HepG2 (cell line): ENCODE data around the gene JPT2. TPM values are rescaled to one million over a fixed set of nuclear protein-coding genes. Genes with fewer than 3 reads are reported as not detected.

Source experiments
- ATAC-seq: fragments of 200-7000 bp; cut with Tn5 transposase; 3 replicates; pipeline ENCODE4 v1.9.1; 2020; ENCODE audit warnings: mild to moderate bottlenecking, moderate library complexity
- BruUV-seq: library from RNA; stranded (reverse); fragments of 400-500 nt; replicated peaks from 2 replicates; lab custom pipeline; 2021; lab: Mats Ljungman, UMichigan
- CTCF ChIA-PET: fragments of 300-600 bp; formaldehyde crosslinking; extraction: SDS; loops from one replicate; lab custom pipeline; 2021; ENCODE audit warnings: low total read pairs, inconsistent platforms, low intra/inter-chr PET ratio; lab: Yijun Ruan, JAX
- POLR2A ChIA-PET: fragments of 350-600 bp; sonication (Branson Sonifier 250); formaldehyde crosslinking; loops from one replicate; lab custom pipeline; 2020; ENCODE audit warnings: antibody characterized with exemption, inconsistent platforms; lab: Yijun Ruan, JAX
- DNase-seq: peaks from one replicate; pipeline ENCODE4 v3.0.0-alpha.2; 2015; ENCODE audit warnings: low spot score
- FAIRE-seq: peaks from 3 replicates; lab custom pipeline; 2011; peaks lifted over from hg19 to GRCh38; lab: Jason Lieb, UNC
- H2AFZ ChIP-seq: one replicate; pipeline ENCODE4 v1.6.1; 2011; ENCODE audit warnings: low read length, inconsistent platforms
- H3K27ac ChIP-seq: fragments of 300-600 bp; 3 replicates; pipeline ENCODE4 v1.8.0; 2011; ENCODE audit warnings: mixed run types, mild to moderate bottlenecking, mixed read lengths, low read length, inconsistent platforms; ENCODE audit not compliant: insufficient read depth; ENCODE audit errors: extremely low read length
- H3K27me3 ChIP-seq, 2 experiments: fragments of 200-600 bp in 1 of 2; 2 replicates in 1 of 2; 3 replicates in 1 of 2; pipeline versions ENCODE4 v1.6.0 to v1.8.0; 2011; ENCODE audit warnings: low read length in 2 of 2, mild to moderate bottlenecking in 2 of 2, moderate library complexity in 2 of 2, inconsistent platforms in 1 of 2; ENCODE audit not compliant: insufficient read depth in 2 of 2, control insufficient read depth in 1 of 2
- H3K36me3 ChIP-seq, 2 experiments: fragments of 200-600 bp in 1 of 2; replicated peaks in 1 of 2; 2 replicates in 1 of 2; 3 replicates in 1 of 2; pipeline versions ENCODE4 v1.5.1 to v1.8.0; 2011; ENCODE audit warnings: low read length in 2 of 2, inconsistent platforms in 1 of 2; ENCODE audit not compliant: insufficient read depth in 2 of 2, control insufficient read depth in 1 of 2
- H3K4me1 ChIP-seq: 2 replicates; pipeline ENCODE4 v1.5.1; 2012; ENCODE audit warnings: low read length, inconsistent platforms; ENCODE audit not compliant: insufficient read depth
- H3K4me2 ChIP-seq: 2 replicates; pipeline ENCODE4 v1.6.0; 2011; ENCODE audit warnings: low read depth, low read length, inconsistent platforms
- H3K4me3 ChIP-seq, 3 experiments: fragments of 200-600 bp in 1 of 3; sonication (generic), shearing (Covaris generic) in 1 of 3; replicated peaks in 1 of 3; 2 replicates each; pipeline ENCODE4 v1.5.1; 2011 to 2016; ENCODE audit warnings: low read length in 3 of 3, inconsistent platforms in 2 of 3, low read depth in 2 of 3, mild to moderate bottlenecking in 2 of 3, control low read depth in 1 of 3, mixed read lengths in 1 of 3; ENCODE audit not compliant: insufficient read depth in 1 of 3
- H3K79me2 ChIP-seq: one replicate; pipeline ENCODE4 v1.6.1; 2011; ENCODE audit warnings: low read length, inconsistent platforms; ENCODE audit not compliant: insufficient read depth
- H3K9ac ChIP-seq: 2 replicates; pipeline ENCODE4 v1.6.0; 2011; ENCODE audit warnings: mild to moderate bottlenecking, low read depth, low read length, inconsistent platforms; ENCODE audit not compliant: insufficient read depth
- H3K9me3 ChIP-seq: 2 replicates; pipeline ENCODE4 v1.5.1; 2012; ENCODE audit warnings: mild to moderate bottlenecking, low read length
- H4K20me1 ChIP-seq: 2 replicates; pipeline ENCODE4 v1.6.0; 2011; ENCODE audit warnings: inconsistent platforms, mild to moderate bottlenecking, low read length, moderate library complexity; ENCODE audit not compliant: insufficient read depth
- CHD4 ChIP-seq: fragments of 200-600 bp; sonication (generic); IDR thresholded peaks from 2 replicates; pipeline ENCODE4 v1.7.0; 2017; ENCODE audit warnings: mild to moderate bottlenecking, low read length, borderline replicate concordance
- HHEX ChIP-seq: IDR thresholded peaks from 2 replicates; pipeline ENCODE4 v1.6.1; 2016; ENCODE audit warnings: control low read depth
- HNRNPK ChIP-seq: fragments of 200-400 bp; formaldehyde crosslinking; IDR thresholded peaks from 2 replicates; pipeline ENCODE4 v1.6.1; 2018; ENCODE audit warnings: low read length, low read depth, moderate library complexity, mild to moderate bottlenecking; ENCODE audit not compliant: poor library complexity, severe bottlenecking
- KDM4B ChIP-seq: sonication (generic); formaldehyde crosslinking; IDR thresholded peaks from 2 replicates; pipeline ENCODE4 v1.4.0; 2020; ENCODE audit warnings: missing genetic modification reagents
- NR0B2 ChIP-seq: sonication (generic); formaldehyde crosslinking; IDR thresholded peaks from 2 replicates; pipeline ENCODE4 v1.4.0; 2020; ENCODE audit warnings: mild to moderate bottlenecking, missing genetic modification reagents
- POLR2AphosphoS2 ChIP-seq: IDR thresholded peaks from 2 replicates; pipeline ENCODE4 v1.6.1; 2011; ENCODE audit warnings: low read depth, low read length, improper control_type of control experiment
- TRIM22 ChIP-seq: fragments of 450-650 bp; IDR thresholded peaks from 2 replicates; pipeline ENCODE4 v1.6.1; 2017
- WGBS: methylation state at CpG from one replicate; pipeline ENCODE4 v1.1.6; 2017; ENCODE audit warnings: low lambda C conversion rate; 5-methylcytosine and 5-hydroxymethylcytosine counted together
- in situ Hi-C: cut with HindIII; loops from 2 replicates; pipeline ENCODE4 v1.10.0; 2017; ENCODE audit warnings: low pct_unique_long_range_greater_than_20kb; ENCODE audit not compliant: extremely low pct_ligation_motif_present
- intact Hi-C: fragments of 100-400 bp; cut with micrococcal nuclease; formaldehyde crosslinking; loops from one replicate; pipeline ENCODE4 v1.10.0; 2022; ENCODE audit not compliant: unreplicated experiment
- polyA plus RNA-seq, 8 experiments: library from polyadenylated mRNA; depleted of rRNA in 3 of 8; stranded (reverse) in 7 of 8; unstranded in 1 of 8; fragments of >200 nt; fragmentation: Illumina TruSeq in 4 of 8; extraction: Trizol in 4 of 8; gene quantifications; 2 replicates each; pipeline versions ENCODE4 v1.2.1 to v1.2.3, GENCODE V29; 2011 to 2016; ENCODE audit warnings: low read depth in 4 of 8, missing spikeins in 1 of 8, mixed read lengths in 1 of 8; ENCODE audit not compliant: insufficient read depth in 1 of 8
- total RNA-seq, 5 experiments: library from RNA; depleted of rRNA; stranded (reverse); fragments of >200 nt; fragmentation: Illumina TruSeq; extraction: Trizol; gene quantifications; 2 replicates each; pipeline ENCODE4 v1.2.3, GENCODE V29; 2016; ENCODE audit warnings: low read depth in 1 of 5
- TF ChIP-seq, protein P1 (sequence below): sonication (generic); formaldehyde crosslinking; IDR thresholded peaks from 2 replicates; pipeline ENCODE4 v1.5.0; 2020; ENCODE audit warnings: missing genetic modification reagents, mild to moderate bottlenecking, borderline replicate concordance
- TF ChIP-seq, protein P2 (sequence below): sonication (generic); formaldehyde crosslinking; IDR thresholded peaks from 2 replicates; pipeline ENCODE4 v1.4.0; 2020; ENCODE audit warnings: missing genetic modification reagents, mild to moderate bottlenecking, borderline replicate concordance

The JPT2 gene
- total and polyA plus RNA-seq, 2 of the 13 experiments (the other 11 are each of a cell fraction or from before 2014, with no cell fraction given): 53.5 to 89.4 TPM

- TF ChIP-seq, protein P1, sequence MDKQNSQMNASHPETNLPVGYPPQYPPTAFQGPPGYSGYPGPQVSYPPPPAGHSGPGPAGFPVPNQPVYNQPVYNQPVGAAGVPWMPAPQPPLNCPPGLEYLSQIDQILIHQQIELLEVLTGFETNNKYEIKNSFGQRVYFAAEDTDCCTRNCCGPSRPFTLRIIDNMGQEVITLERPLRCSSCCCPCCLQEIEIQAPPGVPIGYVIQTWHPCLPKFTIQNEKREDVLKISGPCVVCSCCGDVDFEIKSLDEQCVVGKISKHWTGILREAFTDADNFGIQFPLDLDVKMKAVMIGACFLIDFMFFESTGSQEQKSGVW (CRISPR knock-in tag): no peak
- no peak for TF ChIP-seq TRIM22
Measured at GRCh38 chr16:1654505-1655268, 23.4 kb upstream of the JPT2 start (continued).

GRCh38 chr16:1655269-1655807 lies 22.7 kb upstream of the JPT2 start:
- no peaks in the 10 kb centered on the region for H3K27me3 ChIP-seq
- DNase-seq: no peak
- no peaks in the 10 kb centered on the region for H3K79me2 ChIP-seq
- no peak overlapping the region for H3K9ac ChIP-seq
- no peak overlapping the region for H3K27ac ChIP-seq
- ATAC-seq: no peak
- WGBS: 98% methylated on average over 12 of the region's 16 CpGs
- intact Hi-C loops: no loop called here
- peaks cover 30 to 69% of the 10 kb centered on the region in 2 experiments; a peak in 4 of 5 replicates for H3K36me3 ChIP-seq
- ChIA-PET POLR2A (no interaction called here), CTCF (no interaction called here)
- TF ChIP-seq CHD4: no peak
- no peak for TF ChIP-seq HHEX (CRISPR knock-in tag)
- no peak for TF ChIP-seq NR0B2 (CRISPR knock-in tag)
- no peak for TF ChIP-seq POLR2AphosphoS2
- TF ChIP-seq, protein P2, sequence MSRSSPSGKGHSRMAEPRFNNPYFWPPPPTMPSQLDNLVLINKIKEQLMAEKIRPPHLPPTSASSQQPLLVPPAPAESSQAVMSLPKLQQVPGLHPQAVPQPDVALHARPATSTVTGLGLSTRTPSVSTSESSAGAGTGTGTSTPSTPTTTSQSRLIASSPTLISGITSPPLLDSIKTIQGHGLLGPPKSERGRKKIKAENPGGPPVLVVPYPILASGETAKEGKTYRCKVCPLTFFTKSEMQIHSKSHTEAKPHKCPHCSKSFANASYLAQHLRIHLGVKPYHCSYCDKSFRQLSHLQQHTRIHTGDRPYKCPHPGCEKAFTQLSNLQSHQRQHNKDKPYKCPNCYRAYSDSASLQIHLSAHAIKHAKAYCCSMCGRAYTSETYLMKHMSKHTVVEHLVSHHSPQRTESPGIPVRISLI: no peak
- no peak for TF ChIP-seq HNRNPK
- TF ChIP-seq KDM4B (CRISPR knock-in tag): no peak
- H3K4me1 ChIP-seq: no peaks in the 10 kb centered on the region
- H2AFZ ChIP-seq: no peak overlapping the region
- BruUV-seq: no TSS peak
- no peak for FAIRE-seq
- H3K4me3 ChIP-seq: no peak overlapping the region
- no peak overlapping the region for H3K4me2 ChIP-seq
- in situ Hi-C loops: no loop called here
- no peaks in the 10 kb centered on the region for H3K9me3 ChIP-seq
- H4K20me1 ChIP-seq: peaks cover 5% of the 10 kb centered on the region; the same call in 1 of the 2 replicates
